MM.1S (cell line): ENCODE measurements around the gene BCL2A1.

Experiments used
- DNase-seq: peaks from one replicate; pipeline ENCODE4 v3.0.0-alpha.2; 2015
- H2AFZ ChIP-seq: fragments of 300-600 bp; sonication (generic); 2 replicates; pipeline ENCODE4 v1.6.0; 2016; ENCODE audit warnings: antibody characterized with exemption, low read length
- H3F3A ChIP-seq: fragments of 300-600 bp; sonication (generic); 2 replicates; pipeline ENCODE4 v1.6.1; 2016; ENCODE audit warnings: mild to moderate bottlenecking, antibody characterized with exemption, low read length, moderate library complexity, mixed read lengths; ENCODE audit not compliant: insufficient read depth
- H3K27ac ChIP-seq: fragments of 300-600 bp; sonication (generic); 2 replicates; pipeline ENCODE4 v1.5.1; 2016; ENCODE audit warnings: mild to moderate bottlenecking, low read length
- H3K27me3 ChIP-seq: fragments of 300-600 bp; sonication (generic); replicated peaks from 2 replicates; pipeline ENCODE4 v1.6.0; 2016; ENCODE audit warnings: low read length; ENCODE audit not compliant: insufficient read depth
- H3K36me3 ChIP-seq: fragments of 300-600 bp; sonication (generic); replicated peaks from 2 replicates; pipeline ENCODE4 v1.6.1; 2016; ENCODE audit warnings: mild to moderate bottlenecking, low read length, mixed read lengths; ENCODE audit not compliant: insufficient read depth
- H3K4me1 ChIP-seq: fragments of 300-600 bp; sonication (generic); 2 replicates; pipeline ENCODE4 v1.6.1; 2016; ENCODE audit warnings: low read length, mixed read lengths
- H3K4me2 ChIP-seq: fragments of 300-600 bp; sonication (generic); 2 replicates; pipeline ENCODE4 v1.6.0; 2016; ENCODE audit warnings: low read depth, low read length
- H3K4me3 ChIP-seq: fragments of 300-600 bp; sonication (generic); 2 replicates; pipeline ENCODE4 v1.5.1; 2016; ENCODE audit warnings: low read length, mixed read lengths
- H3K79me2 ChIP-seq: fragments of 300-600 bp; sonication (generic); 2 replicates; pipeline ENCODE4 v1.6.1; 2016; ENCODE audit warnings: mixed run types, low read length, mixed read lengths
- H3K9ac ChIP-seq: fragments of 300-600 bp; sonication (generic); 2 replicates; pipeline ENCODE4 v1.6.1; 2016; ENCODE audit warnings: low read length, mixed read lengths
- H3K9me2 ChIP-seq: fragments of 300-600 bp; sonication (generic); replicated peaks from 2 replicates; pipeline ENCODE4 v1.6.1; 2016; ENCODE audit warnings: mild to moderate bottlenecking, low read length, mixed read lengths; ENCODE audit not compliant: insufficient read depth
- H3K9me3 ChIP-seq: fragments of 300-600 bp; sonication (generic); replicated peaks from 2 replicates; pipeline ENCODE4 v1.6.1; 2016; ENCODE audit warnings: mild to moderate bottlenecking, low read length, mixed read lengths; ENCODE audit not compliant: insufficient read depth
- H4K20me1 ChIP-seq: fragments of 300-600 bp; sonication (generic); 2 replicates; pipeline ENCODE4 v1.6.1; 2016; ENCODE audit warnings: mild to moderate bottlenecking, low read length, moderate library complexity, mixed read lengths; ENCODE audit not compliant: insufficient read depth
- EZH2 ChIP-seq: fragments of 300-600 bp; sonication (generic); optimal IDR thresholded peaks from 2 replicates; pipeline ENCODE3; 2017; ENCODE audit warnings: low read depth, mild to moderate bottlenecking, antibody characterized with exemption, low read length, mixed read lengths
- EZH2phosphoT487 ChIP-seq: fragments of 300-600 bp; sonication (generic); IDR thresholded peaks from 2 replicates; pipeline ENCODE4 v1.6.1; 2018; ENCODE audit warnings: antibody characterized with exemption, low read length
- TF ChIP-seq, protein P1 (sequence below): fragments of 300-600 bp; sonication (generic); IDR thresholded peaks from 2 replicates; pipeline ENCODE4 v1.5.1; 2016; ENCODE audit warnings: antibody characterized with exemption, low read length, mixed read lengths

Gene BCL2A1

DNA sequence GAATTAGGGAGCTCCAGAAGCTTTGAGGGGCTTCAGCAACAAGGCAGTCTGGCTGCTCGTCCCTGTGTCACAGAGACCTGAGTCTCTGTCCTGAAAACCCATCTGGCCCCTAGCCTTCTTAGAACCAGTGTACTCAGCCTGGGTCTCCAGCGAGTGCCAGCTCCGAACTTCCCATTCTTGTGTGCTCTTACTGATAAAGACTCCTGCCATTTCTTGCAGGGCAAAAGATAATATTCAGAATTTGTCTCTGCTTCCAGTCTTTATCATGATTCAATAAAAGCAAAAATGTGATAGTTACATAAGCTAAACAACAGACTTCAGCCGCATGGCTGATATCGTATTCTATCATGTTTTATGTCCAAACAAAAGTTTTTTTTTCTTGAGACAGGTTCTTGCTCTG is 36.0 kb upstream of the BCL2A1 start:
- Histone ChIP-seq H3K4me1 (no peaks in the 10 kb centered on the region), H4K20me1 (no peaks in the 10 kb centered on the region), H2AFZ (no peak overlapping the region)

DNA sequence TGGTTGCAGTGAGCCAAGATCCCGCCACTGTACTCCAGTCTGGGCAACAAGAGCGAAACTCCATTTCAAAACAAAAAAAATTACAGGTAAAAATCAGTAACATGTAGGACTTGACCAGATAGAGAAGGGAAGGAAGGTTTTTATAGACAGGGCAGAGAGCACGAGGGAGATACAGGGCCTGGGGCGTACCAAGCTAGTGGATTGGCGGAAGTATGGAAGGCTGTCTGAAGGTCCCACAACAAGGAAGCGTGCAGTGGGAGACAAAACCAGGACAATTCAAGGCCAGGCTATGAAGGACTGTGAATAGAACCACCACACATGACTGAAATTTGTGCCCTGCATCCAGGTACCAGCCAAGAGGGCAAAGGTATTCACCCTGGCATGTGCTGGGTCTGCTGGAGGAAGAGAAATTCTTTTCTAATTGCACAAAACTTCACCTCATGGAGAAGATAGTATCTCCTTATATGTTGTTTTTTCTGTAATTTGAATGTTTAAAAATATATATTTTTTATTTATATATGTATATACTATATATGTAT is 33.0 kb upstream of the BCL2A1 start:
- H3K27ac ChIP-seq = no peak overlapping the region

More for the DNA sequence above, 36.0 kb upstream of the BCL2A1 start:
- TF ChIP-seq, protein P1, sequence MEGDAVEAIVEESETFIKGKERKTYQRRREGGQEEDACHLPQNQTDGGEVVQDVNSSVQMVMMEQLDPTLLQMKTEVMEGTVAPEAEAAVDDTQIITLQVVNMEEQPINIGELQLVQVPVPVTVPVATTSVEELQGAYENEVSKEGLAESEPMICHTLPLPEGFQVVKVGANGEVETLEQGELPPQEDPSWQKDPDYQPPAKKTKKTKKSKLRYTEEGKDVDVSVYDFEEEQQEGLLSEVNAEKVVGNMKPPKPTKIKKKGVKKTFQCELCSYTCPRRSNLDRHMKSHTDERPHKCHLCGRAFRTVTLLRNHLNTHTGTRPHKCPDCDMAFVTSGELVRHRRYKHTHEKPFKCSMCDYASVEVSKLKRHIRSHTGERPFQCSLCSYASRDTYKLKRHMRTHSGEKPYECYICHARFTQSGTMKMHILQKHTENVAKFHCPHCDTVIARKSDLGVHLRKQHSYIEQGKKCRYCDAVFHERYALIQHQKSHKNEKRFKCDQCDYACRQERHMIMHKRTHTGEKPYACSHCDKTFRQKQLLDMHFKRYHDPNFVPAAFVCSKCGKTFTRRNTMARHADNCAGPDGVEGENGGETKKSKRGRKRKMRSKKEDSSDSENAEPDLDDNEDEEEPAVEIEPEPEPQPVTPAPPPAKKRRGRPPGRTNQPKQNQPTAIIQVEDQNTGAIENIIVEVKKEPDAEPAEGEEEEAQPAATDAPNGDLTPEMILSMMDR = no peak
- TF ChIP-seq EZH2phosphoT487 (no peak), EZH2 (no peak)
- H3K4me2 ChIP-seq = no peak overlapping the region
- no peaks in the 10 kb centered on the region for H3K36me3 ChIP-seq
- no peak overlapping the region for H3K9ac ChIP-seq
- H3K79me2 ChIP-seq = no peaks in the 10 kb centered on the region
- H3K27ac ChIP-seq = no peak overlapping the region
- H3K4me3 ChIP-seq = no peak overlapping the region
- H3K27me3 ChIP-seq = no peaks in the 10 kb centered on the region
- H3K9me2 ChIP-seq = no peaks in the 10 kb centered on the region
- no peaks in the 10 kb centered on the region for H3K9me3 ChIP-seq
- no peaks in the 10 kb centered on the region for H3F3A ChIP-seq
- no peak for DNase-seq

DNA sequence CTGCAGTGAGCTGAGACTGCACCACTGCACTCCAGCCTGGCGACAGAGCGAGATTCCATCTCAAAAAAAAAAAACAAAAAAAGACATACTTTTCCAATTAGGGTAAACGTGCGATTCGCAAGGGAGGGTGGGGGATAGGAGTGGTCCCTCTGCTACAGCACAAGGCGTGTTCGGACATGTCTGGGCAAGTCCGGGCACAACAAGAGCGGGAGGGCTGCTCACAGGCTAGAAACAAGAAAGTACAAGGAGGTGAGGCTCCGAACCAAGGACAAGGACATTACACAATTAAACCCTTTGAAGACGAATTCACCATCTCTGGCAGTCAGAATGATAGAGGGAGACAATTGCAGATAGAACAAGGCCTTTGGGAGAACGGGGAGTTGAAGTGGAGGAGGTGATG is 32.2 kb upstream of the BCL2A1 start:
- H3K4me3 ChIP-seq = no peak overlapping the region
- no peaks in the 10 kb centered on the region for H3K36me3 ChIP-seq
- TF ChIP-seq EZH2 = no peak
- TF ChIP-seq, protein P1 = no peak
- TF ChIP-seq EZH2phosphoT487 = no peak
- H3K4me2 ChIP-seq = no peak overlapping the region
- H3K79me2 ChIP-seq = no peaks in the 10 kb centered on the region
- no peaks in the 10 kb centered on the region for H3K4me1 ChIP-seq
- H2AFZ ChIP-seq = no peak overlapping the region
- H3F3A ChIP-seq = no peaks in the 10 kb centered on the region
- H3K9me2 ChIP-seq = no peaks in the 10 kb centered on the region
- H4K20me1 ChIP-seq = no peaks in the 10 kb centered on the region
- no peak overlapping the region for H3K27ac ChIP-seq
- H3K9me3 ChIP-seq = no peaks in the 10 kb centered on the region
- H3K27me3 ChIP-seq = no peaks in the 10 kb centered on the region
- no peak for DNase-seq
- H3K9ac ChIP-seq = no peak overlapping the region

More for the DNA sequence above, 33.0 kb upstream of the BCL2A1 start:
- Histone ChIP-seq H3K4me3 (no peak overlapping the region), H2AFZ (no peak overlapping the region), H4K20me1 (no peaks in the 10 kb centered on the region), H3K9me2 (no peaks in the 10 kb centered on the region), H3K27me3 (no peaks in the 10 kb centered on the region), H3F3A (no peaks in the 10 kb centered on the region), H3K79me2 (no peaks in the 10 kb centered on the region), H3K9me3 (no peaks in the 10 kb centered on the region), H3K4me1 (no peaks in the 10 kb centered on the region), H3K36me3 (no peaks in the 10 kb centered on the region), H3K9ac (no peak overlapping the region), H3K4me2 (no peak overlapping the region)
- no peak for DNase-seq
- TF ChIP-seq EZH2 (no peak), EZH2phosphoT487 (no peak)
- TF ChIP-seq, protein P1 = no peak
